CD4-positive, alpha-beta memory T cell (primary cell): Measurements from ENCODE around the gene LCORL. TPM values are rescaled to one million over a fixed set of nuclear protein-coding genes. Genes with fewer than 3 reads are reported as not detected.

Experiments
- CTCF ChIA-PET: fragments of 350-600 bp; sonication (Branson Sonifier 250); formaldehyde crosslinking; loops from one replicate; lab custom pipeline; 2021; ENCODE audit warnings: inconsistent platforms; ENCODE audit not compliant: partially characterized antibody; lab: Charles Lee
- POLR2A ChIA-PET: fragments of 350-600 bp; sonication (Branson Sonifier 250); formaldehyde crosslinking; loops from one replicate; lab custom pipeline; 2021; ENCODE audit not compliant: partially characterized antibody; lab: Charles Lee
- DNase-seq, 5 donors: peaks; one replicate each; pipeline versions ENCODE4 v3.0.0 to v3.0.0-alpha.2; 2020 to 2022; ENCODE audit warnings: mixed read lengths in 1 of 5
- H3K27ac ChIP-seq: one replicate; pipeline ENCODE4 v1.7.0; 2013; ENCODE audit warnings: low read depth, low read length
- H3K27me3 ChIP-seq: 2 replicates; pipeline ENCODE4 v1.7.0; 2013; ENCODE audit warnings: mild to moderate bottlenecking, low read length, moderate library complexity; ENCODE audit not compliant: insufficient read depth
- H3K36me3 ChIP-seq: 2 replicates; pipeline ENCODE4 v1.7.0; 2013; ENCODE audit warnings: mild to moderate bottlenecking, low read length, moderate library complexity; ENCODE audit not compliant: insufficient read depth
- H3K4me1 ChIP-seq: 2 replicates; pipeline ENCODE4 v1.7.0; 2013; ENCODE audit warnings: mild to moderate bottlenecking, low read length, moderate library complexity; ENCODE audit not compliant: insufficient read depth
- H3K4me3 ChIP-seq, 2 donors: one replicate each; pipeline ENCODE4 v1.7.0; 2013; ENCODE audit warnings: low read length in 2 of 2, mild to moderate bottlenecking in 1 of 2
- H3K9me3 ChIP-seq, 2 donors: one replicate each; pipeline ENCODE4 v1.7.0; 2013; ENCODE audit warnings: low read length in 2 of 2, control low read depth in 1 of 2; ENCODE audit not compliant: control insufficient read depth in 1 of 2
- H3K27ac Mint-ChIP-seq, 7 donors: one replicate each; pipeline ENCODE4 v1.8.0; 2020 to 2021; ENCODE audit warnings: mixed read lengths in 7 of 7, mild to moderate bottlenecking in 6 of 7, inconsistent platforms in 3 of 7, moderate library complexity in 3 of 7
- H3K27me3 Mint-ChIP-seq, 2 donors: one replicate each; pipeline ENCODE4 v1.8.0; 2020 to 2021; ENCODE audit warnings: mixed read lengths in 2 of 2
- H3K36me3 Mint-ChIP-seq, 2 donors: one replicate each; pipeline ENCODE4 v1.8.0; 2020 to 2021; ENCODE audit warnings: mixed read lengths in 2 of 2, inconsistent platforms in 1 of 2, mild to moderate bottlenecking in 1 of 2
- H3K4me1 Mint-ChIP-seq, 4 donors: one replicate each; pipeline ENCODE4 v1.8.0; 2020 to 2021; ENCODE audit warnings: mixed read lengths in 4 of 4, mild to moderate bottlenecking in 1 of 4
- H3K4me3 Mint-ChIP-seq, 8 donors: one replicate each; pipeline ENCODE4 v1.8.0; 2020 to 2021; ENCODE audit warnings: mixed read lengths in 8 of 8, mild to moderate bottlenecking in 7 of 8, moderate library complexity in 6 of 8, inconsistent platforms in 3 of 8
- H3K9me3 Mint-ChIP-seq, 8 donors: one replicate each; pipeline ENCODE4 v1.8.0; 2020 to 2021; ENCODE audit warnings: mixed read lengths in 8 of 8, mild to moderate bottlenecking in 5 of 8, inconsistent platforms in 3 of 8, moderate library complexity in 1 of 8
- intact Hi-C: fragments of 100-400 bp; cut with micrococcal nuclease; formaldehyde crosslinking; loops from one replicate; pipeline ENCODE4 v1.15.1; 2023
- polyA plus RNA-seq, 2 donors: library from polyadenylated mRNA; unstranded; fragments of 300-500 nt; fragmentation: Illumina TruSeq; gene quantifications; one replicate each; pipeline ENCODE4 v1.2.3, GENCODE V29; 2021
- total RNA-seq, 2 experiments: library from RNA; stranded (reverse); gene quantifications; one replicate each; pipeline ENCODE4 v1.2.3, GENCODE V29; 2021

Gene LCORL
- total and polyA plus RNA-seq, 4 experiments from 2014 or later: 5.9 to 14.5 (median 9.1) TPM

DNA sequence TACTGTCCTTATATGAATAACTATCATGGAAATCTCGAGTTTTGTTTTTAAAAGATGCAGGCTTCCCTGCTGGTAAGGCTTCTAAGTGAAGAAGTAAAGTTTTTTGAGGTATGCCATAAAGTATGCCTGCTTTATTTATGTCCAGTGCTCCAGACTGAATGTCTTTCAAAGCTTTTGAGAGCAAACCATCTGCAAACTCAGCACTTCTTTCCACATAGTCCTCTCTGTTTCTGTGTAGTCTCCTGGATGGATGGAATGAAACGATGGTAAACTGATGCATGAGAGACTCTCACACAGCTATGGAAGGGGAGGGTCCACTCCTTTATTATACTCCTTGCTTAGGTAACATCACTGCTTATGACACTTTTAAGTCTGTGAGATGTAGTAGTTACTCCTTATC is 137.0 kb downstream of the LCORL start:
- H3K27ac Mint-ChIP-seq: no peak overlapping the region
- CTCF ChIA-PET: no interaction called here

DNA sequence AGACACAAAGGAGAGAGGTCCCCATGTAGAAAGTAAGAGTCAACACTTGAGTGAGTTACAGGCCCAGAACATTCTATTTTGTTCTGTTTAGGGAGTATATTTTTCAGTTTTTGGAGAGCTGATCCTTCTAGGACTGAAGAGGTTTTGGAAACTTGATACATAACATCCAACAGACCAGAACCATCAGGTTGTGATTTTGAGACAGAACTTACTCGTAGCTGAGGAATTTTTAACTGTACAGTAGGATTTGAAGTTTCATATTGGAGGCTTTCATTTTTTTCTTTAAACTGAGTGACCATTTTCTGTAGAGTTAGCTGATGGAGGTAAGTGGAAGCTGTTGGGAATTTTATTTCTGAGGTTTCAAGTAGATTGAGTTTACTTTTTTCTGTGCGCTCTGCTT is 137.5 kb downstream of the LCORL start:
- Mint-ChIP-seq H3K4me3 (no peak overlapping the region), H3K27ac (no peak overlapping the region), H3K36me3 (peaks cover 9 to 12% of the 10 kb centered on the region in 2 donors), H3K4me1 (no peaks in the 10 kb centered on the region), H3K27me3 (no peaks in the 10 kb centered on the region), H3K9me3 (no peaks in the 10 kb centered on the region)
- ChIA-PET CTCF (no interaction called here), POLR2A (no interaction called here)
- intact Hi-C loops: no loop called here
- Histone ChIP-seq H3K27me3 (no peaks in the 10 kb centered on the region), H3K4me1 (no peaks in the 10 kb centered on the region), H3K36me3 (no peaks in the 10 kb centered on the region), H3K4me3 (no peak overlapping the region), H3K9me3 (no peaks in the 10 kb centered on the region), H3K27ac (no peak overlapping the region)
- DNase-seq: no peak

More for the DNA sequence above, 137.0 kb downstream of the LCORL start:
- intact Hi-C loops: no loop called here
- no peaks in the 10 kb centered on the region for H3K4me1 Mint-ChIP-seq
- no peak overlapping the region for H3K4me3 ChIP-seq
- POLR2A ChIA-PET: no interaction called here
- H3K36me3 Mint-ChIP-seq: peaks cover 9 to 12% of the 10 kb centered on the region in 2 donors
- H3K4me1 ChIP-seq: no peaks in the 10 kb centered on the region
- H3K27ac ChIP-seq: no peak overlapping the region
- H3K36me3 ChIP-seq: no peaks in the 10 kb centered on the region
- DNase-seq: no peak
- no peak overlapping the region for H3K4me3 Mint-ChIP-seq
- no peaks in the 10 kb centered on the region for H3K27me3 Mint-ChIP-seq
- no peaks in the 10 kb centered on the region for H3K27me3 ChIP-seq
- H3K9me3 ChIP-seq: no peaks in the 10 kb centered on the region
- no peaks in the 10 kb centered on the region for H3K9me3 Mint-ChIP-seq

DNA sequence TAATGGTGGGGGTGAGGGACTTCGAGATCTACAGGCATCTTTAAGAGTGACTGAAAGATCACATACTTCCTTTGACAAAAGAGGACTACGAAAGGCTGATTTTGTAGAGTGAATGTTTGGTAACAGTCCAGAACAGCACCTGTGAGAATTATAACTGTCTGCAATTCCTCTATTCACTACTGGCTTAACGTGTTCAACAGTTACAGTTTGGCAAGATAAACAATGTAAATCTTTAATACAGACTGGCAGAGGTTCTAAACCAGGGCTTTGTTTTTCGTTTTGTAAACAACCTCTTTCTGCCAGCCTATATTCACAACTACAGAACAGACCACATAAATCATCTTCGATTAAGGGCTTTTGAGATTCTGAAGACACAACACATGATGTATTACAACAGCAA is 143.9 kb downstream of the LCORL start:
- Histone ChIP-seq H3K4me3 (no peak overlapping the region), H3K9me3 (no peaks in the 10 kb centered on the region), H3K27me3 (no peaks in the 10 kb centered on the region), H3K27ac (no peak overlapping the region), H3K4me1 (no peaks in the 10 kb centered on the region), H3K36me3 (no peaks in the 10 kb centered on the region)
- no peaks in the 10 kb centered on the region for H3K4me1 Mint-ChIP-seq
- no peak for DNase-seq
- intact Hi-C loops: no loop called here
- peaks cover 0 to 6% (median under 1%) of the 10 kb centered on the region in 8 donors for H3K9me3 Mint-ChIP-seq
- H3K4me3 Mint-ChIP-seq: no peak overlapping the region
- no peaks in the 10 kb centered on the region for H3K27me3 Mint-ChIP-seq
- ChIA-PET POLR2A (no interaction called here), CTCF (no interaction called here)
- H3K27ac Mint-ChIP-seq: no peak overlapping the region
- peaks cover 5 to 12% of the 10 kb centered on the region in 2 donors for H3K36me3 Mint-ChIP-seq

DNA sequence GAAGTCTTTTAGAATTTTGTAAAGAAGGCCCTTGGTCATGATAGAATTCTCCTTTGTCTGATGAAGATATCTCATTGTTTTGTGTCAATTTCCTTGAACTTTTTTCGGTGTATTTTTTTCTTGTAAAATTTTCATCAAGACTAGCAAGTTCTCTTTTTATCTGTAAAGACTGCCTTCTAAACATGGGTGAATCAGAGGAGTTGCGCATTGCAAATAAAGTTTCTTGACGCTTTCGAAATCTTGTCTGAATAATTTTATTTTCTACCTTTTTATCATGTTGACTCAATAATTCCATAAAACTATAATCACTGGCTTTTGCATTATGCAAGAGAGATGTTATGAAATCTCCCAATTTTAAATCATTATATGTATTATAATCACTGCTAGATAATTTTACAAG is 144.6 kb downstream of the LCORL start:
- CTCF ChIA-PET: no interaction called here
- DNase-seq: no peak
- no peaks in the 10 kb centered on the region for H3K27me3 Mint-ChIP-seq
- no peak overlapping the region for H3K4me3 Mint-ChIP-seq
- peaks cover 0 to 6% (median under 1%) of the 10 kb centered on the region in 8 donors for H3K9me3 Mint-ChIP-seq
- intact Hi-C loops: no loop called here
- no peaks in the 10 kb centered on the region for H3K4me1 Mint-ChIP-seq
- Histone ChIP-seq H3K27ac (no peak overlapping the region), H3K4me3 (no peak overlapping the region), H3K36me3 (no peaks in the 10 kb centered on the region), H3K27me3 (no peaks in the 10 kb centered on the region), H3K4me1 (no peaks in the 10 kb centered on the region), H3K9me3 (no peaks in the 10 kb centered on the region)
- POLR2A ChIA-PET: no interaction called here
- no peak overlapping the region for H3K27ac Mint-ChIP-seq
- peaks cover 5 to 12% of the 10 kb centered on the region in 2 donors for H3K36me3 Mint-ChIP-seq

DNA sequence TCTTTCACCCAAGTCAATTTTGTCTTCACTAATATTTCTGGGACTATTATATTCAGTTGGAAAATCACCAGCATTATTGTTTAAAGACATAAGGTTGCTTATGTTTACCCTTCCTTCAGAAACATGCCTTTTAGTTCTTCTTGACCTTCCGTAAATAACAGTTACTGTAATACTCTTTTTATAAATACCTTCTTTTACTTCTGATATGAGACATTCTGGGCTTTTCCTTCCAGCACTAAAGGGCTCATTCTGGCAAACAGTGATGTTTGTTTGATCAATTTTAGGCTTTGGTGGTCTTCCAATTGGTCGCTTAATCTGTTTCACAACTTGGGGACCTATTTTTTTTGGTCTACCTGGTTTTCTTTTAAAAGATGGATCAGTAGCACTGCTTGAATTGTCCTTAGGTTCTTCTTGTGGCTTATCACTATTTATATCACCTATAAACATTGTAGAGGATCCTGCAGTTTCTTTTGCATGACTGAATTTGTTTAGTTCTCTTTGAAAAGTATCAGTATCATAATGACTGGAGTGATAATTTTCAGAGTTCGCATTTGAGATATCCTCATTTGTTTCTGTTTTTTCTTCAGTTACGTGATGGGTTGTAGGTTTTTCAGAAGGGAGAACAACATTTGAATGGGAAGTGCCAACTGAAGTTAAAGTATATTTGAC is 146.0 kb downstream of the LCORL start:
- Mint-ChIP-seq H3K4me1 (no peaks in the 10 kb centered on the region), H3K27me3 (no peaks in the 10 kb centered on the region), H3K36me3 (peaks cover 5 to 12% of the 10 kb centered on the region in 2 donors), H3K4me3 (no peak overlapping the region), H3K27ac (no peak overlapping the region), H3K9me3 (peaks cover 0 to 6% (median under 1%) of the 10 kb centered on the region in 8 donors)
- Histone ChIP-seq H3K27me3 (no peaks in the 10 kb centered on the region), H3K4me1 (no peaks in the 10 kb centered on the region), H3K9me3 (no peaks in the 10 kb centered on the region), H3K36me3 (no peaks in the 10 kb centered on the region), H3K27ac (no peak overlapping the region), H3K4me3 (no peak overlapping the region)
- DNase-seq: no peak
- CTCF ChIA-PET: no interaction called here
- POLR2A ChIA-PET: no interaction called here
- intact Hi-C loops: no loop called here

DNA sequence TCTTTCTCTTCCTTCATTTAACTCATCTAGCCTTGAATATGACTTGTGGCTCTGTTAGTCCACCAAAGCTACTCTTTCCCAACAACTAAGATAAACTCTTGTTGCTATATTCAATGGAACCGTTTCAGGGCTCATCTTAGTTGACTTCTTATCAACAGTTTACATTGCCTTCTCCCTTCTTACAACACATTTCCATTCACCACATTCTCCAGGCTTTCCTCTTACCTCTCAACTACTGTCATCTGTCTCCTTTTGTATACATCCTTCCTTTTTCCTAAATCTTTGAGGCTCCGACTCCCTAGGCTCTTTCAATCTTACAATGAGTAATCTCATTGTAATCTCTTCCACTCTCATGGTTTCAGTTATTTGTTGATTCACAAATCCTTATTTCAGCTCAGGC is 152.2 kb downstream of the LCORL start:
- ChIA-PET POLR2A (no interaction called here), CTCF (no interaction called here)
- no peaks in the 10 kb centered on the region for H3K27me3 ChIP-seq

DNA sequence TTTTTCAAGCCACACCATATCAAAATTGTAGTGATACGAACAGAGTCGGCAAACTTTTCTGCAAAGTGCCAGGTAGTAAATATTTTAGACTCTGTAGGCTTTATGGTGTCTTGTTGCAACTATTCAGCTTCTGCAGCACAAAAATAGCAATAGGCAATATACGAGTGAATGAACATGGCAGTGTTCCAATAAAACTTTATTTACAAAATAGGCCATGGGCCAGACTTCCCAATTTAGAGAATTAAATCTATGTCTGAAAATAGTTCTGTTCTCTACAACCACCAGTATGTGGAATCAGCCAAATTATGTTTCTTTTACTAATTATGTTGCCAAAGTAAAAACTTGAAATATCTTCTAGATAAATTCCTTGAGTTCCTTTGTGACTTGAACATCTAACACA is 154.3 kb downstream of the LCORL start:
- ChIA-PET POLR2A (no interaction called here), CTCF (no interaction called here)
- Histone ChIP-seq H3K4me1 (no peaks in the 10 kb centered on the region), H3K27ac (no peak overlapping the region), H3K4me3 (no peak overlapping the region), H3K27me3 (no peaks in the 10 kb centered on the region), H3K36me3 (no peaks in the 10 kb centered on the region), H3K9me3 (peaks cover 0 to under 1% of the 10 kb centered on the region in 2 donors)
- no peaks in the 10 kb centered on the region for H3K27me3 Mint-ChIP-seq
- intact Hi-C loops: no loop called here
- no peaks in the 10 kb centered on the region for H3K4me1 Mint-ChIP-seq
- H3K27ac Mint-ChIP-seq: no peak overlapping the region
- peaks cover 9 to 10% of the 10 kb centered on the region in 2 donors for H3K36me3 Mint-ChIP-seq
- H3K4me3 Mint-ChIP-seq: no peak overlapping the region
- peaks cover 0 to 16% (median 7%) of the 10 kb centered on the region in 8 donors for H3K9me3 Mint-ChIP-seq
- DNase-seq: no peak

More for the DNA sequence above, 152.2 kb downstream of the LCORL start:
- H3K36me3 ChIP-seq: no peaks in the 10 kb centered on the region
- no peak overlapping the region for H3K4me3 ChIP-seq
- H3K4me3 Mint-ChIP-seq: no peak overlapping the region
- no peak overlapping the region for H3K27ac ChIP-seq
- no peak for DNase-seq
- H3K4me1 ChIP-seq: no peaks in the 10 kb centered on the region
- no peaks in the 10 kb centered on the region for H3K27me3 Mint-ChIP-seq
- intact Hi-C loops: no loop called here
- H3K27ac Mint-ChIP-seq: no peak overlapping the region
- no peaks in the 10 kb centered on the region for H3K9me3 ChIP-seq
- H3K4me1 Mint-ChIP-seq: no peaks in the 10 kb centered on the region
- H3K36me3 Mint-ChIP-seq: peaks cover 0 to 1% of the 10 kb centered on the region in 2 donors
- H3K9me3 Mint-ChIP-seq: no peaks in the 10 kb centered on the region
